ENCODE data around the gene YPEL4.

GRCh38 chr11:57662893-57663292 is 13.2 kb upstream of the YPEL4 start:
- TF ChIP-seq CTCF (IDR thresholded peaks at IDR 0.05; ENCODE audit: insufficient read depth, low read depth, low read length): no peak
- no peak for TF ChIP-seq EZH2 (IDR thresholded peaks at IDR 0.05; ENCODE audit: insufficient read depth, low read length)
